WTC11 (cell line): ENCODE results near the gene GAPDHS. TPM values are rescaled to one million over a fixed set of nuclear protein-coding genes. Genes with fewer than 3 reads are reported as not detected.
A peak's percentile ranks its signal among the peaks of the same experiment; 100 is the strongest.

ENCODE experiments used
- ATAC-seq: fragments of 200-7000 bp; cut with Tn5 transposase; 2 replicates; pipeline ENCODE4 v1.10.0; 2021; ENCODE audit warnings: mild to moderate bottlenecking, moderate library complexity
- CTCF ChIA-PET: fragments of 300-600 bp; sonication (Branson Sonifier 250); formaldehyde crosslinking; loops from one replicate; lab custom pipeline; 2021; ENCODE audit warnings: antibody characterized with exemption; lab: Charles Lee
- POLR2A ChIA-PET: fragments of 350-600 bp; sonication (Branson Sonifier 250); formaldehyde crosslinking; loops from one replicate; lab custom pipeline; 2021; ENCODE audit warnings: antibody characterized with exemption; lab: Charles Lee
- DNase-seq: peaks from one replicate; pipeline ENCODE4 v3.0.0; 2021; ENCODE audit warnings: low spot score
- H3K27ac Mint-ChIP-seq: 2 replicates; pipeline ENCODE4 v1.8.0; 2021; ENCODE audit warnings: mixed read lengths
- H3K27me3 Mint-ChIP-seq: 2 replicates; pipeline ENCODE4 v1.8.0; 2021; ENCODE audit warnings: low read depth, mild to moderate bottlenecking, moderate library complexity, mixed read lengths
- H3K36me3 Mint-ChIP-seq: 2 replicates; pipeline ENCODE4 v1.8.0; 2021; ENCODE audit warnings: mixed read lengths
- H3K4me1 Mint-ChIP-seq: 2 replicates; pipeline ENCODE4 v1.8.0; 2022; ENCODE audit warnings: mixed read lengths
- H3K4me3 Mint-ChIP-seq: 2 replicates; pipeline ENCODE4 v1.8.0; 2021; ENCODE audit warnings: mild to moderate bottlenecking, moderate library complexity, mixed read lengths
- H3K9me3 Mint-ChIP-seq: 2 replicates; pipeline ENCODE4 v1.8.0; 2021; ENCODE audit warnings: mixed read lengths
- CBFB ChIP-seq: sonication (generic); formaldehyde crosslinking; IDR thresholded peaks from 2 replicates; pipeline ENCODE4 v1.8.1; 2022; ENCODE audit warnings: mild to moderate bottlenecking, low read depth, missing genetic modification reagents
- CREM ChIP-seq: sonication (generic); formaldehyde crosslinking; IDR thresholded peaks from 2 replicates; pipeline ENCODE4 v1.8.1; 2022; ENCODE audit warnings: mild to moderate bottlenecking, missing genetic modification reagents, moderate library complexity
- ELF4 ChIP-seq: sonication (generic); formaldehyde crosslinking; IDR thresholded peaks from 2 replicates; pipeline ENCODE4 v1.8.1; 2022; ENCODE audit warnings: low read depth, mild to moderate bottlenecking, moderate library complexity, missing genetic modification reagents
- EMX1 ChIP-seq: fragments of 250-450 bp; sonication (Bioruptor Pico); IDR thresholded peaks from 2 replicates; pipeline ENCODE4 v1.8.0; 2021; ENCODE audit warnings: mild to moderate bottlenecking
- ESRRA ChIP-seq: sonication (generic); formaldehyde crosslinking; IDR thresholded peaks from 2 replicates; pipeline ENCODE4 v1.8.1; 2022; ENCODE audit warnings: mild to moderate bottlenecking, missing genetic modification reagents, borderline replicate concordance
- FOXP1 ChIP-seq: sonication (generic); formaldehyde crosslinking; IDR thresholded peaks from 2 replicates; pipeline ENCODE4 v1.8.0; 2022; ENCODE audit warnings: missing genetic modification reagents, mild to moderate bottlenecking, moderate library complexity, borderline replicate concordance
- IRF2 ChIP-seq: sonication (generic); formaldehyde crosslinking; IDR thresholded peaks from 2 replicates; pipeline ENCODE4 v1.8.0; 2022; ENCODE audit warnings: low read depth, missing genetic modification reagents, borderline replicate concordance
- MXD4 ChIP-seq: fragments of 250-450 bp; sonication (Bioruptor Pico); IDR thresholded peaks from 2 replicates; pipeline ENCODE4 v1.8.0; 2021; ENCODE audit warnings: mild to moderate bottlenecking, moderate library complexity, borderline replicate concordance
- MYBL2 ChIP-seq: sonication (generic); formaldehyde crosslinking; IDR thresholded peaks from 2 replicates; pipeline ENCODE4 v1.8.1; 2023; ENCODE audit warnings: mild to moderate bottlenecking, moderate library complexity, missing genetic modification reagents
- NFATC4 ChIP-seq: fragments of 250-450 bp; sonication (Bioruptor Pico); IDR thresholded peaks from 2 replicates; pipeline ENCODE4 v1.9.0; 2021; ENCODE audit warnings: mild to moderate bottlenecking
- NFYB ChIP-seq: sonication (generic); formaldehyde crosslinking; conservative IDR thresholded peaks from 2 replicates; pipeline ENCODE4 v1.8.0; 2022; ENCODE audit warnings: low read depth, missing genetic modification reagents
- PRRX2 ChIP-seq: fragments of 250-450 bp; sonication (Bioruptor Pico); IDR thresholded peaks from 2 replicates; pipeline ENCODE4 v1.8.0; 2021; ENCODE audit warnings: mild to moderate bottlenecking
- SMAD4 ChIP-seq: sonication (generic); formaldehyde crosslinking; IDR thresholded peaks from 2 replicates; pipeline ENCODE4 v1.8.0; 2022; ENCODE audit warnings: mild to moderate bottlenecking, missing genetic modification reagents
- TCF7 ChIP-seq: sonication (generic); formaldehyde crosslinking; IDR thresholded peaks from 2 replicates; pipeline ENCODE4 v1.8.0; 2022; ENCODE audit warnings: mild to moderate bottlenecking, low read depth, missing genetic modification reagents, moderate library complexity
- ZNF317 ChIP-seq: sonication (generic); formaldehyde crosslinking; IDR thresholded peaks from 2 replicates; pipeline ENCODE4 v1.8.1; 2023; ENCODE audit warnings: low read depth, mild to moderate bottlenecking, moderate library complexity, missing genetic modification reagents, borderline replicate concordance
- ZNF671 ChIP-seq: fragments of 250-450 bp; sonication (Bioruptor Pico); IDR thresholded peaks from 2 replicates; pipeline ENCODE4 v1.8.0; 2021; ENCODE audit warnings: mild to moderate bottlenecking
- total RNA-seq: library from RNA; stranded (reverse); gene quantifications from 3 replicates; pipeline ENCODE4 v1.2.3, GENCODE V29; 2021
- TF ChIP-seq, protein P1 (sequence below): fragments of 250-450 bp; sonication (Bioruptor Pico); IDR thresholded peaks from 2 replicates; pipeline ENCODE4 v2.1.2; 2022; ENCODE audit warnings: mild to moderate bottlenecking, moderate library complexity
- TF ChIP-seq, protein P2 (sequence below): sonication (generic); formaldehyde crosslinking; IDR thresholded peaks from 2 replicates; pipeline ENCODE4 v1.8.1; 2022; ENCODE audit warnings: mild to moderate bottlenecking, missing genetic modification reagents, moderate library complexity, borderline replicate concordance
- TF ChIP-seq, protein P3 (sequence below): sonication (generic); formaldehyde crosslinking; IDR thresholded peaks from 2 replicates; pipeline ENCODE4 v1.8.1; 2022; ENCODE audit warnings: low read depth, mild to moderate bottlenecking, moderate library complexity, missing genetic modification reagents, borderline replicate concordance
- TF ChIP-seq, protein P4 (sequence below): sonication (generic); formaldehyde crosslinking; IDR thresholded peaks from 2 replicates; pipeline ENCODE4 v1.8.1; 2022; ENCODE audit warnings: low read depth, missing genetic modification reagents, borderline replicate concordance
- TF ChIP-seq, protein P5 (sequence below): fragments of 250-450 bp; sonication (Bioruptor Pico); IDR thresholded peaks from 2 replicates; pipeline ENCODE4 v1.8.0; 2021; ENCODE audit warnings: mild to moderate bottlenecking
- TF ChIP-seq, protein P6 (sequence below): fragments of 250-450 bp; sonication (Bioruptor Pico); IDR thresholded peaks from 2 replicates; pipeline ENCODE4 v1.9.0; 2021; ENCODE audit warnings: moderate library complexity, mild to moderate bottlenecking, inconsistent platforms, borderline replicate concordance
- TF ChIP-seq, protein P7 (sequence below): sonication (generic); formaldehyde crosslinking; IDR thresholded peaks from 2 replicates; pipeline ENCODE4 v1.8.0; 2023; ENCODE audit warnings: missing genetic modification reagents

The GAPDHS gene
- total RNA-seq, 1 experiment from 2014 or later: 0.20 TPM

DNA sequence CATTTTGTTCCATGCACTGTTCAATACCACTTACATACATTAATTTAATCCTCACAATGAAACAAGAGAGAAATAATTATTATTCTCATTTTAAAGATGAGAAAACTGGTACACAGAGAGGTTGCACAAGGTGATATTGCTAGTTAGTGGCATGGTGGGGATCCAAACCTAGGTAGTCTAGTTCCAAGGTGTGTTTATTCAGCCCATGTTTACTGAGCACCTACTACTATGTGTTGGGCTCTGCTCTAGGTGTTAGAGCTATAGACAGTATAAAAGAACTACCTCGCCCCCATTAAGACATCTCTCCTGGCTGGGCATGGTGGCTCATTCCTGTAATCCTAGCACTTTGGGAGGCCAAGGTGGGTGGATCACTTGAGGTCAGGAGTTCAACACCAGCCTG lies 49.5 kb downstream of the GAPDHS start:
- peaks cover 48% of the 10 kb centered on the region for H3K27me3 Mint-ChIP-seq
- DNase-seq (no peak), ATAC-seq (no peak)
- H3K36me3 Mint-ChIP-seq: peaks cover 3% of the 10 kb centered on the region; the same call in 1 of the 2 replicates
- TF ChIP-seq ZNF671 (CRISPR knock-in tag): no peak
- no peak for TF ChIP-seq FOXP1 (CRISPR knock-in tag)
- TF ChIP-seq ZNF317 (CRISPR knock-in tag): no peak
- no peak for TF ChIP-seq ELF4
- TF ChIP-seq, protein P1, sequence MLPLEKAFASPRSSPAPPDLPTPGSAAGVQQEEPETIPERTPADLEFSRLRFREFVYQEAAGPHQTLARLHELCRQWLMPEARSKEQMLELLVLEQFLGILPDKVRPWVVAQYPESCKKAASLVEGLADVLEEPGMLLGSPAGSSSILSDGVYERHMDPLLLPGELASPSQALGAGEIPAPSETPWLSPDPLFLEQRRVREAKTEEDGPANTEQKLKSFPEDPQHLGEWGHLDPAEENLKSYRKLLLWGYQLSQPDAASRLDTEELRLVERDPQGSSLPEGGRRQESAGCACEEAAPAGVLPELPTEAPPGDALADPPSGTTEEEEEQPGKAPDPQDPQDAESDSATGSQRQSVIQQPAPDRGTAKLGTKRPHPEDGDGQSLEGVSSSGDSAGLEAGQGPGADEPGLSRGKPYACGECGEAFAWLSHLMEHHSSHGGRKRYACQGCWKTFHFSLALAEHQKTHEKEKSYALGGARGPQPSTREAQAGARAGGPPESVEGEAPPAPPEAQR (CRISPR knock-in tag): no peak
- TF ChIP-seq EMX1 (CRISPR knock-in tag): no peak
- TF ChIP-seq ESRRA (CRISPR knock-in tag): no peak
- TF ChIP-seq CREM (CRISPR knock-in tag): no peak
- TF ChIP-seq MXD4 (CRISPR knock-in tag): no peak
- TF ChIP-seq, protein P2, sequence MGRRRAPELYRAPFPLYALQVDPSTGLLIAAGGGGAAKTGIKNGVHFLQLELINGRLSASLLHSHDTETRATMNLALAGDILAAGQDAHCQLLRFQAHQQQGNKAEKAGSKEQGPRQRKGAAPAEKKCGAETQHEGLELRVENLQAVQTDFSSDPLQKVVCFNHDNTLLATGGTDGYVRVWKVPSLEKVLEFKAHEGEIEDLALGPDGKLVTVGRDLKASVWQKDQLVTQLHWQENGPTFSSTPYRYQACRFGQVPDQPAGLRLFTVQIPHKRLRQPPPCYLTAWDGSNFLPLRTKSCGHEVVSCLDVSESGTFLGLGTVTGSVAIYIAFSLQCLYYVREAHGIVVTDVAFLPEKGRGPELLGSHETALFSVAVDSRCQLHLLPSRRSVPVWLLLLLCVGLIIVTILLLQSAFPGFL (CRISPR knock-in tag): no peak
- no peak for TF ChIP-seq SMAD4 (CRISPR knock-in tag)
- no peak for TF ChIP-seq PRRX2 (CRISPR knock-in tag)
- TF ChIP-seq NFATC4 (CRISPR knock-in tag): no peak
- TF ChIP-seq, protein P3, sequence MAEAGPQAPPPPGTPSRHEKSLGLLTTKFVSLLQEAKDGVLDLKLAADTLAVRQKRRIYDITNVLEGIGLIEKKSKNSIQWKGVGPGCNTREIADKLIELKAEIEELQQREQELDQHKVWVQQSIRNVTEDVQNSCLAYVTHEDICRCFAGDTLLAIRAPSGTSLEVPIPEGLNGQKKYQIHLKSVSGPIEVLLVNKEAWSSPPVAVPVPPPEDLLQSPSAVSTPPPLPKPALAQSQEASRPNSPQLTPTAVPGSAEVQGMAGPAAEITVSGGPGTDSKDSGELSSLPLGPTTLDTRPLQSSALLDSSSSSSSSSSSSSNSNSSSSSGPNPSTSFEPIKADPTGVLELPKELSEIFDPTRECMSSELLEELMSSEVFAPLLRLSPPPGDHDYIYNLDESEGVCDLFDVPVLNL (CRISPR knock-in tag): no peak
- TF ChIP-seq, protein P4, sequence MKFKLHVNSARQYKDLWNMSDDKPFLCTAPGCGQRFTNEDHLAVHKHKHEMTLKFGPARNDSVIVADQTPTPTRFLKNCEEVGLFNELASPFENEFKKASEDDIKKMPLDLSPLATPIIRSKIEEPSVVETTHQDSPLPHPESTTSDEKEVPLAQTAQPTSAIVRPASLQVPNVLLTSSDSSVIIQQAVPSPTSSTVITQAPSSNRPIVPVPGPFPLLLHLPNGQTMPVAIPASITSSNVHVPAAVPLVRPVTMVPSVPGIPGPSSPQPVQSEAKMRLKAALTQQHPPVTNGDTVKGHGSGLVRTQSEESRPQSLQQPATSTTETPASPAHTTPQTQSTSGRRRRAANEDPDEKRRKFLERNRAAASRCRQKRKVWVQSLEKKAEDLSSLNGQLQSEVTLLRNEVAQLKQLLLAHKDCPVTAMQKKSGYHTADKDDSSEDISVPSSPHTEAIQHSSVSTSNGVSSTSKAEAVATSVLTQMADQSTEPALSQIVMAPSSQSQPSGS (CRISPR knock-in tag): no peak
- no peak for TF ChIP-seq TCF7
- no peaks in the 10 kb centered on the region for H3K4me1 Mint-ChIP-seq
- peaks cover 27% of the 10 kb centered on the region for H3K9me3 Mint-ChIP-seq
- H3K4me3 Mint-ChIP-seq: no peak overlapping the region
- ChIA-PET CTCF (no interaction called here), POLR2A (no interaction called here)
- H3K27ac Mint-ChIP-seq: no peak overlapping the region

DNA sequence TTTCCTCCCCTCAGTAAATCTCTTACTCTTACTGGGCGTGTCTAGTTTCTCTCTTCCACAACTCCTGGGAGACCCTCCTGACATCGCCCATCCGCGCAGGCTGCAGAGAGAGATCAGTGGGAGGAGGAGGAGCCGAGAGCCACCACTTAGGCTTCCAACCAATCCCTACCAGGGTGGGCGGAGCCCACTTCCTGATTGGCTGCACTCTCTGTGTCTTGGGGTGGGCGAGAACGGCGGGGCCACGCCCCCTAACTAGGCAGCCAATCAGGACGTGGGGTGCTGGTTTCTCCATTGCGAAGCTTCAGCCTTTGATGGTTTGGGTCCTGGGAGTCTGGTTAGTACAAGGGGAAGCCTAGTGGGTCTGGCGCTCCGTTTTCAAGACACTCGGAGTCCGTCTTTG lies 52.6 kb downstream of the GAPDHS start, which contains the start of gene PMIS2:
TSS of gene PMIS2 (plus strand) at position 326 of the 400 bp plus-strand sequence. CDS start 87 bp downstream, outside the sequence.
- CTCF ChIA-PET: interaction anchor here (0.8 to 1.5 kb wide), 2 partner anchors 28 to 75 kb away, joined by 3 to 4 read pairs; no protein-coding TSS in a partner anchor
- no peak for TF ChIP-seq ELF4
- no peak for TF ChIP-seq CBFB (CRISPR knock-in tag)
- TF ChIP-seq IRF2 (CRISPR knock-in tag): no peak
- no peak for TF ChIP-seq MYBL2 (CRISPR knock-in tag)
- TF ChIP-seq, protein P5, sequence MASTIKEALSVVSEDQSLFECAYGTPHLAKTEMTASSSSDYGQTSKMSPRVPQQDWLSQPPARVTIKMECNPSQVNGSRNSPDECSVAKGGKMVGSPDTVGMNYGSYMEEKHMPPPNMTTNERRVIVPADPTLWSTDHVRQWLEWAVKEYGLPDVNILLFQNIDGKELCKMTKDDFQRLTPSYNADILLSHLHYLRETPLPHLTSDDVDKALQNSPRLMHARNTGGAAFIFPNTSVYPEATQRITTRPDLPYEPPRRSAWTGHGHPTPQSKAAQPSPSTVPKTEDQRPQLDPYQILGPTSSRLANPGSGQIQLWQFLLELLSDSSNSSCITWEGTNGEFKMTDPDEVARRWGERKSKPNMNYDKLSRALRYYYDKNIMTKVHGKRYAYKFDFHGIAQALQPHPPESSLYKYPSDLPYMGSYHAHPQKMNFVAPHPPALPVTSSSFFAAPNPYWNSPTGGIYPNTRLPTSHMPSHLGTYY: no peak
- TF ChIP-seq, protein P6, sequence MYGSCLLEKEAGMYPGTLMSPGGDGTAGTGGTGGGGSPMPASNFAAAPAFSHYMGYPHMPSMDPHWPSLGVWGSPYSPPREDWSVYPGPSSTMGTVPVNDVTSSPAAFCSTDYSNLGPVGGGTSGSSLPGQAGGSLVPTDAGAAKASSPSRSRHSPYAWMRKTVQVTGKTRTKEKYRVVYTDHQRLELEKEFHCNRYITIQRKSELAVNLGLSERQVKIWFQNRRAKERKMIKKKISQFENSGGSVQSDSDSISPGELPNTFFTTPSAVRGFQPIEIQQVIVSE: no peak
- TF ChIP-seq, protein P7, sequence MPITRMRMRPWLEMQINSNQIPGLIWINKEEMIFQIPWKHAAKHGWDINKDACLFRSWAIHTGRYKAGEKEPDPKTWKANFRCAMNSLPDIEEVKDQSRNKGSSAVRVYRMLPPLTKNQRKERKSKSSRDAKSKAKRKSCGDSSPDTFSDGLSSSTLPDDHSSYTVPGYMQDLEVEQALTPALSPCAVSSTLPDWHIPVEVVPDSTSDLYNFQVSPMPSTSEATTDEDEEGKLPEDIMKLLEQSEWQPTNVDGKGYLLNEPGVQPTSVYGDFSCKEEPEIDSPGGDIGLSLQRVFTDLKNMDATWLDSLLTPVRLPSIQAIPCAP: no peak
- peak; percentile 71 for TF ChIP-seq NFYB
- ATAC-seq: peak; percentile 88
- Mint-ChIP-seq H3K27ac (no peak within 1 kb of the TSS), H3K27me3 (peaks cover 50% of the 10 kb centered on the region), H3K36me3 (no peaks in the 10 kb centered on the region), H3K4me3 (no peak within 1 kb of the TSS), H3K4me1 (no peaks in the 10 kb centered on the region), H3K9me3 (peaks cover 11% of the 10 kb centered on the region)
- POLR2A ChIA-PET: no interaction called here
- peak; percentile 75 for DNase-seq
